Measurements from ENCODE around the gene ADNP.
A peak's percentile ranks its signal among the peaks of the same experiment; 100 is the strongest.
"Not testable (repeated sequence)": the region's sequence is repeated elsewhere in the genome, so short reads cannot be mapped to it uniquely, and the experiment has no call there.

The ADNP gene

GRCh38 chr20:50931306-50932015, at the start of gene ADNP:
Gene ADNP (minus strand): TSS chr20:50931437. CDS start chr20:50903996, 27,441 bp downstream.
- DNase-seq, result peak; percentile 81 to 84

DNA sequence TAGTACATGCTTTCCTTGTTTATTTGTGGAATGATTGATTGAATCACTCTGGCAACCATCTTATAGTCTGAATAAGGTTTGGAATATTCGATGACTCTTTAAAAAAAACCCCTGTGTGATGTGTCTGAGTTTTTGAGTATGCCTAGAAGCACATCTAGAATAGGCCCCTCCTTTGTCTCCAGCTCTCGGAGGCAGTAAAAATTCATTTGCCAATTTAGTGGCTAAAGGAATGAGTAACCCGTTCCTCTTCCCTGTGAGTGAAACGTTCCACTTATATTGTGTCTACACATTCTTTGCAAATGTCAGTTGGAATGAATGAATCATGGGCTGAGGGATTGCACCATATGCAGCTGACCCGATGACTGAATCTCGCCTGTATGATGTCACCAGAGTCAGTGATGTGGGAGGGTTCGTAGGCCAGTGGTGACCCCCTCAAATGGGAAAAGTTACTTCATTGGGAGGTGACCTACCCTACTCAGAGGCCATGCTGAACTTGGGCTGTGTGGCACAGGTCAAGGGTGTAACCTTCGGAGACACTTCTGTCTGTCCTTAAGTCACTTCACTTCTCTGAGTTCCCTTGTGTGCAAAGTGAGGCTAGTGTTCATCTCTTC, 48.9 kb upstream of the ADNP start:
- DNase-seq, result no peak

GRCh38 chr20:50978533-50978932, 47.3 kb upstream of the ADNP start:
- not testable (repeated sequence) for DNase-seq

DNA sequence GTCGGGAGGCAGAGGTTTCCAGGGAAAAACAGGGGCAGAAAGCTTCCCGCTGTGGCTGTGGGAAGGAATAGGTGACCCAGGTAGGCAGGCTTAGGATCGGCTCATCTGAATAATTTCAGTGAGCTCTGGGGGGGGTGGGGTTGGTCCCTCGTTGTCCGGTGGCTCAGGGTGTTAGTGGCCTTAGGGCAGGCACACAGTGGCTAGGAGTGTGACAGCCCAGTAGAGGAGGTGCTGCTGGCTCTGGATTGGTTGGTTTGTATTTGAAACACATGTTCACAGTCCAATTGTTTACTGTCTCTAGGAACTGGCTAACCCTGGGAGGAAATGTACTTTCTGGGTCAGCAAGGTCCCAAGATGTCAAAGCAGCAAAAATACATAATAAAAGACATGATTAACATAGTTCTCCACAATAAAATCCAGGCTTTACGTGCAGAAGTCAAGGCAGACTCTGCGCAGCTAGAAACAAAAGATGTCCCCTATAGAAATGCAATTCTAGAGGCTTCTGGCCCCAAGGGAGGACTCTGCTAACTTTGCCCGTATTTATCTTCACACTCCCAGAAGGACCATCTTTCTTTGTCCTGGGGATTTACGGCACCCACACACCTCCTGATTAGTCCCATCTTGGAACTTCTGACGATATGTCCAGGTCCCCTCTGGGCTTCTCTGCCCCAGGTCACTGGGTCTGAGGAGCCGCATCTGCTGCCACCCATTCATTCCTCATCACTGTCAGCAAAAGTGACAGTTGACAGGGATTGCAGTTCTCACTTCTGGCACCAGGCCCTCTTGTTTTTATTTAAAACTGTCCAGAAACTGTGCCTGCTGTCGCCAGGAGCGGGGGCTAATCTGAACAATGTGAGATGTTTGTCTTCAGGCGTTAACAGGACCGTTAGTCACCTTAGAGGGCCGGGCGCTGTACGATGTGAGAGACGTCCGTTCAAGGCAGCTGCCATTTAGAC, 46.1 kb upstream of the ADNP start:
- DNase-seq, result no peak

DNA sequence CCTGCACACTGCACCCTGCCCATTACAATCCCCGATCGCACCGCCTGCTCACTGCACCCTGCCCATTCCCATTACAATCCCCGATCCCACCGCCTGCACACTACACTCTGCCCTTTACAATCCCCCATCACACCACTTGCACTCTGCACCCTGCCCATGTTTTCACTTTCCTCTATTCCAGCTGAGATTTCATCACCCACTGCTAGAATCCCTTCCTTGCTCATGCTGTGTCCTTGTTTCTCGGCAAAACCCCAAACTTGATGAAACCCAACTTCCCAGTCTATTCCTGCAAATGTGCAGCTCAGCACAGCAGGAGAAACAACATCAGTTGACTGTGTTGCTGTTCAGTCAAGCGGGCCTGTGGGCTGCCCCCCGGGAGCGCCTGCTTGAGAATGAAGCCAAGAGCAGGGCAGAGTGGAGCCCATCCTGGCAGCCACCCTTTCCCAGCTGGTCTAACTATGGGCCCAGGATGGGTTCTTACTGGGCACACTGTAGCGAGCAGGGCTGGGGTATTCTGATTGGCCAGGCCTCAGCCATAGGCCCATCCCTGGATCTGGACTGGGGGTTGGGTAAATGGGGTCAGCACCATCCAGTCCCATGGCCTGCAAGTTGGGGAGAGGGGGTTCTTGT, 44.6 kb upstream of the ADNP start:
- DNase-seq, result no peak

DNA sequence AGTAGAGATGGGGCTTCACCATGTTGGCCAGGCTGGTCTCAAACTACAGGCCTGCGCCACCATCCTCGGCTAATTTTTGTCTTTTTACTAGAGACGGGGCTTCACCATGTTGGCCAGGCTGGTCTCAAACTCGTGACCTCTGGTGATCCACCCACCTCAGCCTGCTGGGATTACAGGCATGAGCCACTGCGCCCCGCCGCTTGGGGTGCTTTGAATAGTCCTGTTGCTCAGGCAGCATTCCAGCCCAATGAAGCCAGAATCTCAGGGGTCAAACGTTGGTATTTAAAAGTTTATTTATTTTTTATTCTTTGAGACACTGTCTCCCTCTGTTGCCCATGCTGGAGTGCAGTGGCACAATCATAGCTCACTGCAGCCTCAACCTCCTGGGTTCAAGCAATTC, 38.7 kb upstream of the ADNP start:
- DNase-seq, result no peak

- no peak for DNase-seq
Observed at GRCh38 chr20:50969435-50969834, 38.2 kb upstream of the ADNP start.

DNA sequence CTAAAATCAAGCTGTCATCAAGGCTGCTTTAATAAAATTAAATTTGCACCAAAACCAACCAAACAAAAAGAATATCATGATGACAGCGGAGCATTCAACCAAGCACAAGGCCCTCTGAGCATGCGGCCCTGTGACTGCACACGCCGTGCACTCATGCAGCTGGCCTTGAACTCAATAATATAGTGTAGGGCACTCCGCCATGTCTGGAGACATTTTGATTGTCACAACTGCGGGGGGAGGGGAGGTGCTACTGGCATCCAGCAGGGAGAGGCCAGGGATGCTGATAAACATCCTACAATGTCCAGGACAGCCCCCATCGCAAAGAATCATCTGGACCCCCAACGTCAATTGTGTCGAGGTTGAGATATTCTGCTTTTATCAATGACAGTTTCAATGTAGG, 37.1 kb upstream of the ADNP start:
- DNase-seq, result no peak

GRCh38 chr20:50967586-50967985, 36.3 kb upstream of the ADNP start:
- DNase-seq, result no peak

DNA sequence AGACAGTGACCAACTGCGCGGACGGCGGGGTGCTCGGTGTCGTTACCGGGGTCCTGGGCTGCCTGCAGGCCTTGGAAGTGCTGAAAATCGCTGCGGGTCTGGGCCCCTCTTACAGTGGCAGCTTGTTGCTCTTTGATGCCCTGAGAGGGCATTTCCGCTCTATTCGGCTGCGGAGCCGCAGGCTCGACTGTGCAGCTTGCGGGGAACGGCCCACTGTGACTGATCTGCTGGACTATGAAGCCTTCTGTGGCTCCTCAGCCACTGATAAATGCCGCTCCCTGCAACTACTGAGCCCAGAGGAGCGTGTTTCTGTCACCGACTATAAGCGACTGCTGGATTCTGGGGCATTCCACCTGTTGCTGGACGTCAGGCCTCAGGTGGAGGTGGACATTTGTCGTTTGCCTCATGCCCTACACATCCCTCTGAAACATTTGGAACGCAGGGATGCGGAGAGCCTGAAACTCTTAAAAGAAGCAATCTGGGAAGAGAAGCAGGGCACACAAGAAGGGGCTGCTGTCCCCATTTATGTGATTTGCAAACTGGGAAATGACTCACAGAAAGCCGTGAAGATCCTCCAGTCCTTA, 28.4 kb upstream of the ADNP start:
- DNase-seq, result no peak

GRCh38 chr20:50958615-50959542, 27.6 kb upstream of the ADNP start, which contains the start of gene MOCS3:
Gene MOCS3 (plus strand): TSS chr20:50958818. CDS start chr20:50958843, 25 bp downstream.
- peak; percentile 86 to 87 for DNase-seq

DNA sequence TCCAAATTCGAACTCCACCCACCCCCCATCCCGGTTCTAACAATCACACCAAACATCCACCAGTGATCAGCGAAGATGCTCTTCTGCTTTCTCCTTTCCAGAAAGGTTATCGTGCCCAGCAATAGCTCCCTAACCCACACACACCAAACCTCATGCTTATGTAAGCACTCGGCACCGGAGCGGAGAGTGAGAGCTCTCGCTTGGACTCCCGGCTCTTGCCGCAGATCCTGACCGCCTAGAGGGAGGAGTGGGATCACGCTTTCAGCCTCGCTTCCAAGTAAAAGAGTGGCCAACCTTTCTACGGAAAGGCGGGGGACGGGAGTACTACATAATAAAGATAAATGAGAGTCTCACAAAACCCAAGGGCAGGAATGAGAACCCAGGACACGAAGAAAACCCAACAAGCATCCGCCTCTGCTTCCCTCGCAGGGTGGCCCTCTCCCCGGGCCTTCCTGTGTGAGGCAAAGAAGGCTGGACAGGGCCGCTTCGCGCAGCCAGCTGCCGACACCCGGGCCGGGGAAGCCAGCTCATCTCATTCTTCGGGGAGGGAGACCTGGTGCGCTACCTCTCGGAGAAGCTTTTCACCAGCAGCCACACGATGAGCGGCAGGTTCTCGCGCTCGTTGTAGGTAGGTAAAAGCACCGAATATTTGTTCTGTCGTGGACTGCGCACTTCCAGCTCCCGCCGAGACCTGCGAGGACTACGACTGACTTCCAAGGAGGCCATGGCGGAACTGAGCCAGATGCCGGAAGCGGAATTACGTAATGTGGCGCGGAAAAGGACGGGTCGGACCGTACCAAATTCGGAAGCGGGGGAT, 26.8 kb upstream of the ADNP start, which contains the start of gene DPM1:
Gene DPM1 (minus strand): TSS at position 735 of the 817 bp plus-strand sequence. CDS start 9 bp downstream, at position 726.
- peak; percentile 86 to 87 for DNase-seq

DNA sequence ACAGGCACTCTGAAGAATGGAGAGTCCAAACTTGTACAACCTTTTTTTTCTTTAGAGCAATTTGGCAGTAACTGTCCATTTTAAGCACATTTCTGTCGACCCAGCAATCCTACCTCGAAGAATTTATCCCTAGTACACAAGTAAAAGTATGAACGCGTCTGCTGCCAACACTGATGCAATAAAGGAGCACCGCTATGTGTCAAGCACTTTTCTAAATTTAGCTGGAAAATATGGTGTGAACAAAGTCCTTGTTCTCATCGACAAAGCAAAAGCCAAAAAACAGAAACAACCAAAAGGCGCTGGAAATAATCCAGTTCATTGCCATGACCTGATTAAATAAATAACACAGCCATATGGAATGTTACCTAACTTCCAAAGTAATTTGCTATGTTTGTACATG, 26.0 kb upstream of the ADNP start:
- DNase-seq, result no peak

- DNase-seq, result no peak
Observed at GRCh38 chr20:50953821-50954220, 22.6 kb upstream of the ADNP start.

- no peak for DNase-seq
Observed at GRCh38 chr20:50953196-50953595, 22.0 kb upstream of the ADNP start.

DNA sequence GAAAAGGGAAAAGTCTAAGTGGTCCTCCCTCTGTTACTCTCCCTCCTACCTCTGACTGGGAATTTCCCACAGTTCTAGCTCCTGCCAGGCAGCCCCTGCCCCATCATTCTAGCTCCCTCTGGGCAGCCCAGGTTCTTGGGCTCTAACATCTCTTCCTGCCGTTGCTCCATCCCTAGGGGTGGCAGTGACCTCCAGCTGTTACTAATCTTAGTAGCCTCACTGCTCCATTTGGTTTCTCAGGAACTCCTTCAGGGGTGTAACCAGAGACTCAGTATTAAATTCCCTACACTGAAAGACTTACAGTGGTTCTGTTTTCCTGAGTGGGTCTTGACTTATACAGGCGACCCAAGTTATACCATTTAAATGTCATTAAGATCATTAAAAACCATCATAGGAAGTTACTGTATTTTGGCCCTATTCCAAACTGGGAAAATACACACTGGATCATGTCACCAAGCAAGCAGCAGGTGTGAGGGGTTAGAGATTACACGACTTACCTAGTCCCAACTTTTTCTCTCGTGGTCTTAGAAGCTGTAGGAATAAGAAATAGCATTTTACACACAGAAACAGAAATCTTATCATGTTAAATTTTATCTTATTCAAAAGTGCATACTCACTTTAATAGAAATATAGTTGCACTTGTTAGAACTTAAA, 17.0 kb upstream of the ADNP start:
- DNase-seq, result no peak

DNA sequence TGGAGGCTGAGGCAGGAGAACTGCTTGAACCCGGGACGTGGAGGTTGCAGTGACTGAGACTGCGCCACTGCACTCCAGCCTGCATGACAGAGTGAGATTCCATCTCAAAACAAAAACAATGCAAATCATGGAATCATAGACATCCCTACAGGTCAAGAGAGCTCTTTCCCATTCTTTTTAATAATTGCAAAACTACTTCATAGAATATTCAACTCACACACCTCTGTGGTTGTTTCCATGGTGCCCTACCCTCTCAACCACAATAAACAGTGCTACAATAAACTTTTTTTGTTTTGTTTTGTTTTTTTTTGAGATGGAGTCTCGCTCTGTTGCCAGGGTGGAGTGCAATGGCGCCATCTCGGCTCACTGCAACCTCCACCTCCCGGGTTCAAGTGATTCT, 11.8 kb upstream of the ADNP start:
- no peak for DNase-seq

GRCh38 chr20:50933589-50933988, 2.4 kb upstream of the ADNP start:
- DNase-seq, result no peak

DNA sequence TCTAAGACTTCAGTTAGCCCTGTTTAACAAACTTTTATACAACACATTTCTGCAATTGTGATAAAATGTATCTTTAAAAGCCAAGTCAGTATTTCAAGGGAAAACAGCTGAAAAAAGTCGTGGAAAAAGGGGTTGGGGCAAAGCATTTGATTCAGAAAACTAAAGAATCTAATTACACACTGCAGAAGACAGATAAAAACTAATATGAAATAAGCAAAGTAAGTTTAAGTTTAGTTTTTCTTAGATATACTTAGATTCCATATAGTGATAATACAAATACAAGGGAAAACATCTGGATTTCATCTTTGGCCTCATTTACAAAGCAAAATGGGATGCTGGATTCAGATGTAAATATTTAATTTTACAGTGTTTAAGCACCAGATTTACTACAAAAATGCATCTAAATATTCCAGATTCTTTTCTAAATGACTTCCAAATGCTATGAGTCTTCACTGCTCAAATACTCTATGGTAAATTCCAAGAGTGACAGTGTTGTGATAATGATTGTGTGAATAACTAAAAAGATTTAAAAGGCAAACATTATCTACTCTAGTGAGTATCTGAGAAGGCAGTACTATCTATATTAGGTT, 1.5 kb upstream of the ADNP start:
- no peak for DNase-seq

All from SHP77 (cell line).